DMS53 treated with DMSO at 0.1 percent for 48 hours (cell line): Measurements from ENCODE around the gene HSF2.

Experiments
- DNase-seq: peaks from one replicate; lab custom pipeline; 2025; ENCODE audit not compliant: unreplicated experiment; lab: John Stamatoyannopoulos, UW

Gene HSF2, protein sequence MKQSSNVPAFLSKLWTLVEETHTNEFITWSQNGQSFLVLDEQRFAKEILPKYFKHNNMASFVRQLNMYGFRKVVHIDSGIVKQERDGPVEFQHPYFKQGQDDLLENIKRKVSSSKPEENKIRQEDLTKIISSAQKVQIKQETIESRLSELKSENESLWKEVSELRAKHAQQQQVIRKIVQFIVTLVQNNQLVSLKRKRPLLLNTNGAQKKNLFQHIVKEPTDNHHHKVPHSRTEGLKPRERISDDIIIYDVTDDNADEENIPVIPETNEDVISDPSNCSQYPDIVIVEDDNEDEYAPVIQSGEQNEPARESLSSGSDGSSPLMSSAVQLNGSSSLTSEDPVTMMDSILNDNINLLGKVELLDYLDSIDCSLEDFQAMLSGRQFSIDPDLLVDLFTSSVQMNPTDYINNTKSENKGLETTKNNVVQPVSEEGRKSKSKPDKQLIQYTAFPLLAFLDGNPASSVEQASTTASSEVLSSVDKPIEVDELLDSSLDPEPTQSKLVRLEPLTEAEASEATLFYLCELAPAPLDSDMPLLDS

GRCh38 chr6:122399348-122400120, at the start of gene HSF2:
TSS of gene HSF2 (plus strand) at chr6:122399652. CDS start at chr6:122399738, 86 bp downstream.
- DNase-seq: peak; percentile 87

GRCh38 chr6:122352981-122353664, 46.3 kb upstream of the HSF2 start:
- no peak for DNase-seq

GRCh38 chr6:122360809-122361208, 38.6 kb upstream of the HSF2 start:
- no peak for DNase-seq

DNA sequence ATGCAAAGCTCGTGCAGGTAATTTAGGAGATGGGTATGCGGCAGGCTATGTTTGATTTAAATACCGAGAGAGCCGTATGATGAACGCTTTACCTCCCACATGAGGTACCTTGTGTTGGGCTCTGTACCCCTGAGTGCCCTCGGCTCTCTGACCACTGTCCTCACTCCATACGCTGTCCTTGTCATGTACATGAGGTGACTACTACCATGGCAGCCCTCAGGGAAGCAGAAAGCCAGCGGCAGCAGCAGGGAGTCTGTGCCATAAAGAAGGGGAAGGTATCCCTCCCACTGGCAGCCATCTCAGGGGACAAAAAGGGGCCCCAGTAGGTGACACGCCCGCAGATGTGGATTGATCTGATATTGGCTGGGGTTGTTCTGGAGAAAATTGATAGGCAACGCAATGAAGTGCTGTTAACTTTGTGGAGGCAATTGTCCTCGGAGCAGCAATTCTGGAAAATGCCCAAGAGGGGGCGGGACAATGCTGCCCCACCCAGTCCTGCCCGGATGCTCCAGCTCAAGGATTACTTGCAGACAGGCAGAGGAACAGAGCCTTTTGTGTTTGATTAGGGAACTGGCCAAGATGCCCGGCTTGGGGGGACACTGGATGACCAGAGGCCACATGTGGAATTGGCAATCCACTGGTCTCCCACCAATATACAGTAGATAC, 38.0 kb upstream of the HSF2 start:
- no peak for DNase-seq

DNA sequence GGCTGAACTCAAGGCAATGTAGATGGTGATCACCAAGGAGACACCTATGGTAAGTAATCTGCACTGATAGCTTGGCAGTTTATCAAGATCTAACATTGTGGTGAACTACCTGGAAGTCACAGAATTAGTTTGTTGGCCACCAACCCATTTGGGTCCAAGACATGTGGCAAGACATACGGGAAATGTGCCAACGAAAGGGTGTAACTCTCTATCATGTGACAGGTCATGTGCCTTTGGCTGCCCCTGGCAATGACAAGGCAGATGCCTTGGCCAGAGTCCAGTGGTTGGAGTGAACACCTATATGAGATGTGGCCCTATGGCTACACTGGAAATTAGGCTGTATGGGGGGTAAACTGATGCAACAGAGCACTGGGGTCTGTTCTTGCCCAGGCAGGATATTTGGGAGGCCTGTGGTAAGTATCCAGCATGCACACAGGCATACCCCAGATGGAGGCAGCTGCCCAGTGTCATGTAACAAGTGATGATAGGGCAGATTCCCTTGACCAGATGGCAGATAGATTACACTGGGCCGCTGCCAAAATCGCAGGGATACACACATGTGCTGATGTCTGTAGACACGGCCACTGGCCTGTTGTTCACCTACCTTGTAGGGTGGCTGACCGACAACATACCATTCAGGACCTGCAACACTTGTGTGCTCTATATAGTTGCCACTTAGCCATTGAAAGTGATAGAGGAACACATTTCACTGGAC, 35.5 kb upstream of the HSF2 start:
- DNase-seq: no peak

DNA sequence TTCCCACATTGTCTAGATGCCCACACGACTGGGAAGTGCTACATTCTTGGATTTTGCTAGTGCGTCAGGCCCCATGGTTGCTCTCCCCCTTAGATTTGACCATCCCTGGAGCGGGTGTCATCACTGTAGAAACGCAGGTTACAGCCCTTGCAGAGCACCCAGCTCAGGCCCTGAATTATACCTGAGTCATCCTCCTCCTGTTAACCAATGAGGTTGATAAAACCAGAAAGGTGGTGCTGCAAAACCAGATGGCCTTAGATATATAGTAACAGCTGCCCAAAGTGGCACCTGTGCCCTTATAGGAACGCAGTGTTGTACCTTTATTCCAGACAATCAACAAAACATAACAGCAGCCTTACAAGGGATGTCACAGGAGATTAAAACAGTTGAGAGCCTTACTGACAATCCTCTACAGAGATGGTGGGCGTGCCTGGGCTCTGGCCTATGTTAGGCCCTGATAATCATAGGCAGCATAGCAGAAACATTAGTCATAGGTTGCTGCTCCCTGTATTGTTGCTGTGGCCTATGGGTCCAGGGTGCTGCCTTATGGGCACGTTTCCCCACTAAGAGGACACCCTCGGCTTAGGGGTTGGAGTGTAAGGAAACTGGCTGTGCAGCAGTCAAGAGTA, 33.6 kb upstream of the HSF2 start:
- no peak for DNase-seq

DNA sequence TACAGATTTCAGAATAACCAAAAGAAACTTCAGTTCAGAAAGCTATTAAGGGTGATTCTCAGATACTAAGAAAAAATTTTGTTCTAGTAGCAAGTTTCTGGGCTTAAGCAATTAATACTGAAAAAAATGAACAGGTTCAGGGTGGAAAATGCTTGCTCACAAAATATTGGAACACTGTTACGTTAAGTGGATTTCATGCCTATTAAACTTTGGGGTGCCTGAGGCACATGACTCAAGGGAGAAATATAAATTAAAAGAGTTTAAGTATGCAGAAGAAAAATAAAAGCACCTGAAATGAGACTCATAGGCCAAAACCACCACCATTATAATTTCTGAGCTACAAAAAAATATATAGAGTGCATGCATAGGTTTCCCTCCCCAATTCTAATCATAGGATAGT, 32.3 kb upstream of the HSF2 start:
- no peak for DNase-seq

- no peak for DNase-seq
These were observed 29.9 kb upstream of the HSF2 start for GRCh38 chr6:122369536-122369935.

GRCh38 chr6:122372647-122373046, 26.8 kb upstream of the HSF2 start:
- no peak for DNase-seq

DNA sequence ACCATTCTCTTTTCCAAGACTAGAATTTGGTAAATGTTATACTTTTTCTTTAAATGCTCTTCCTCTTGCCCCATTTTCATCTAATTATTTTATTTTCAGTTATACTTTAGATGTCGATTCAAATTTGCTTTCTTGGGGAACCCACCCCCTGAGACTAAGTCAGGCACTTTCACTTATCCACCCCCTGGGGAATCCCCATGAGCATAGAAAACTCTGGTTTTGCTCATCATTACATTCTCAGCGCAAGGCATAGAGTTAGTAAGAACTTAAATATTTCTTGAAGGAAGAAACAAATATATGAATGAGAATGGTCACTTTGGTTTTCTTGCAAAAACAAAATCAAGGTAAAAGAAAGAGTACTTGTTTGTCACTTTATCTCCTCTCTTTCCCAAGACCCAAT, 25.1 kb upstream of the HSF2 start:
- DNase-seq: no peak

DNA sequence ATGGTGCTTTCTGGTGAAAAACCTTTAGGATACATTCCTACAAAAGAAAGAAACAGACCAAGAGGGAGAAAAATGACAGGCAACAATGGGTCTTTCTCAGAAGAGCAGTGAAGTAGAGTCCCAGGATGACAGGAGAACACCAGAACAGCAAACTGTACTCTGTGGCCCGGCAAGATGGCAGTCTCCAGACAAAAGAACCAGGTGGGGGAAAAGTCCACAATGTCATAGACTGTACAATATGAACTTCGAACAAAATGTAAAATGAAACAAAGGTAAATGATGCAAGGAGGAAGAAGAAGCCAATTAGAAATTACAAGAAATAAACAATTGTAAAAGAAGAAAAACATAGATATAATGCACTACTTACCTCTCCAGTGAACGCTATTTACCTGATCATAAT, 23.2 kb upstream of the HSF2 start:
- DNase-seq: no peak

DNA sequence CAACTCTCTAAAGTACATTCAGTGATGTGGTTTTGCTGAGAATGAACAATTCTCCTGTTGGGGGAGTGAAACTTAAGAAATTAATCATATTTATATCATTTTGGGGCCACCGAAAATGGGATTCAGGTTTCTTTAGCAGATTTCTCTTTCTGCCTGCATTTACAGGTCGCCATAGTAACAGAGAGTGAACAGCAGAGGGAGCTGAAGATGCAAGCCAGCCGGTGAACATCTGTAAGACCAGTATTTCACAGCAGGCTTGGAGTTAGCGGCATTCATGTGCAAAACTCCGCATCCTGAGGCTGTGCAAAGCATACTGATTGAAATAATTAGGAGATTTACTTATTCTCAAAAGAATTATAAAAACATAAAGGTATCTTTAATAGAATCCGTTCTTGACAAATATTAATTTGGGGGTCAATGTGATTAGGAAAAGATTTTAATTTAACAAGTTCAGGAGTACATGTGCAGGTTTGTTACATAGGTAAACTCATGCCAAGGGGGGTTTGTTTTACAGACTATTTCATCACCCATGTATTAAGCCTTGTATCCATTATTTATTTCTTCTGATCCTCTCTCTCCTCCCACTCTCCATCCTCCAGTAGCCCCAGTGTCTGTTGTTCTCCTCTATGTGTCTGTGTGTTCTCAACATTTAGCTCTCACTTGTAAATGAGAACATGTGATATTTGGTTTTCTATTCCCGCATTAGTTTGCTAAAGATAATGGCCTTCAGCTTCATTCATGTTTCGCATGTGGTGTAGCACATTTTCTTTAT, 17.8 kb upstream of the HSF2 start:
- peak; percentile 17 for DNase-seq

- no peak for DNase-seq
These were observed 13.4 kb upstream of the HSF2 start for GRCh38 chr6:122385857-122386612.

DNA sequence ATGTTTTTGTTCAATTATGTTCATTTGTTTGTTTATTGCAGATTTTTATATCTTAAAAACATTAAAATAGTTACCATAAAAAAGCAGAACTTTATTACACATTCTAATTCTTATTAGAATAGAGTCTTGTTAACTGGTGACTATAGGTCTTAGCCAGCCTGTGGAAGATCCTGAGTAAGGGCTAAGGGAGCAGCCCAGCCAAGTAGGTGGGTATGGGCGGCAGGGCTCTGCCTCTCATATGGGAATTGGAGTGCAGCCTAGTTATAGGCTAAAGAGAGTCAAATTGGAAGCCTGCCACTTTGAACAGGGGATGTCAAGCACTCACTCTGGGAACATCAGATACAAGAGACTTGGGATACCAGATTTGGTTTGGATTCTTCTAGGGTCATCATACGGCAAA, 10.5 kb upstream of the HSF2 start:
- no peak for DNase-seq

DNA sequence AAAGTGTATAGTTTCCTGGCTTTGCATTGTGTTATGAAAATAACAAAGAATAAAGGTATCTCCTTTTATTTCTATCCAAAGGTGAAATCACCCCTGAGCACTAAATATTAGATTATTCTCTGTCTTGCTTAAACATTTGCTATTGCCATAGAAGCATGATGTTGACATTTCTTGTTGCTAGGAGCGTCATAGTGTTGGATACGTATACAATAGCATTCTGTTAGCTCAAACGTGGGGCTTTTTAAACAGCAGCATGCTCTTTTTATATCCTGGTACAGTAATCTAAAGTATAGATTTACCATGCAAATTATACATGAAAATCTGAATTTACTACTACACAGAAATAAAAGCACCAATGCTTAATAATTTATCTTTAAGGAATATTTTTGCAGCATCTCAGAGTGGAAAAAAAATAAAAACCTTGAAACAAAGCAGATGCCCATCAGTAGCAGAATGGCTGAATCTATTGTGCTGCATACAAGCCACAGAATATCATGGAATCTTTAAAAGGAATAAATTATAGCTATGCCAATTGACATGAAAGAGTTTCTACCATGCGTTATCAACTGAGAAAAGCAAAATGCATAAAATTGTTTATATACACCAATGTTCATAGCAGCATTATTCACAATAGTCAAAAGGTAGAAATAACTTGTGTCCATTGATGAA, 9.6 kb upstream of the HSF2 start:
- peak; percentile 62 for DNase-seq

DNA sequence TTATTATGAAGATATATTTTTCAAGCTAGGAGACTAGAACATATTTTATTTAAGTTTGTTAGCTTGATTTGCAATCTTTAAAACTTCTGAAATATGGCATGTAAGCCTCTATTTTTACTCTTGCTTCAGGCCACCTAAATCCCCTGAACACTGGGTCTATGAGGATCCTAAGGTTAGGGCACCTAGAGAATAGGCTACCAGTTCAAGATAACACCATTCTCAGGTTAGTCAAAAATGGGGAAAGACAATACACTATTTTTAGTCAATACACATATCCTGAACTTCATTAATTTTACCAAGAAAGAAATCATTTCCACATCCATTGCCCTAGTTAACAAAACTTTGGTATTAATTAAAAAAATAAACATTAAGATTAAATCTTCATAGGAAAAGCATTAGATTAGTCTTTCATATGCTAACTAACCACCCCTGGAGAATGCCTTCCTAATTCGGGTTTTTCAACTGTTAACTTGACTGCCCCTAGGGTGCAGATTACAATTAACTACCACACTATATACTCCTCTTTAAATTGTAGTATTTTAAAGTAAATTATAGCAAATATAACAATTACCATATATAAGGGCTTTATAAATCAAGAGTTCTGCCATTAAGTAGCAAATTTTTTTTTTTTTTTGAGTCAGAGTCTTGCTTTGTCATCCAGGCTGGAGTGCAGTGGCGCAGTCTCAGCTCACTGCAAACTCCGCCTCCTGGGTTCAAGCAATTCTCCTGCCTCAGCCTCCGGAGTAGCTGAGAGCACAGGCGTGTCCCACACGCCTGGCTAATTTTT, 6.7 kb upstream of the HSF2 start:
- DNase-seq: no peak

GRCh38 chr6:122393351-122393896, 6.0 kb upstream of the HSF2 start:
- DNase-seq: no peak
